Nephron progenitor cell (in vitro differentiated cells): ENCODE data around the gene ENPP7.
A peak's percentile ranks its signal among the peaks of the same experiment; 100 is the strongest.

Experiments
- DNase-seq: peaks from one replicate; pipeline ENCODE4 v3.0.0; 2021
- H3K27ac Mint-ChIP-seq: 2 replicates; pipeline ENCODE4 v1.8.0; 2021; ENCODE audit warnings: mild to moderate bottlenecking, moderate library complexity, mixed read lengths
- H3K27me3 Mint-ChIP-seq: 2 replicates; pipeline ENCODE4 v1.8.0; 2021; ENCODE audit warnings: mild to moderate bottlenecking, low read depth, mixed read lengths; ENCODE audit not compliant: poor library complexity
- H3K36me3 Mint-ChIP-seq: 2 replicates; pipeline ENCODE4 v1.8.0; 2021; ENCODE audit warnings: low read depth, mixed read lengths
- H3K4me1 Mint-ChIP-seq: 2 replicates; pipeline ENCODE4 v1.8.0; 2021; ENCODE audit warnings: mixed read lengths
- H3K4me3 Mint-ChIP-seq: 2 replicates; pipeline ENCODE4 v1.8.0; 2021; ENCODE audit warnings: mild to moderate bottlenecking, moderate library complexity, mixed read lengths
- H3K9me3 Mint-ChIP-seq: 2 replicates; pipeline ENCODE4 v1.8.0; 2021; ENCODE audit warnings: mild to moderate bottlenecking, moderate library complexity, mixed read lengths
- TF ChIP-seq, protein P1 (sequence below): fragments of 200-600 bp; sonication (generic); IDR thresholded peaks from 2 replicates; pipeline ENCODE4 v1.5.0; 2021; ENCODE audit warnings: antibody characterized with exemption

The ENPP7 gene

DNA sequence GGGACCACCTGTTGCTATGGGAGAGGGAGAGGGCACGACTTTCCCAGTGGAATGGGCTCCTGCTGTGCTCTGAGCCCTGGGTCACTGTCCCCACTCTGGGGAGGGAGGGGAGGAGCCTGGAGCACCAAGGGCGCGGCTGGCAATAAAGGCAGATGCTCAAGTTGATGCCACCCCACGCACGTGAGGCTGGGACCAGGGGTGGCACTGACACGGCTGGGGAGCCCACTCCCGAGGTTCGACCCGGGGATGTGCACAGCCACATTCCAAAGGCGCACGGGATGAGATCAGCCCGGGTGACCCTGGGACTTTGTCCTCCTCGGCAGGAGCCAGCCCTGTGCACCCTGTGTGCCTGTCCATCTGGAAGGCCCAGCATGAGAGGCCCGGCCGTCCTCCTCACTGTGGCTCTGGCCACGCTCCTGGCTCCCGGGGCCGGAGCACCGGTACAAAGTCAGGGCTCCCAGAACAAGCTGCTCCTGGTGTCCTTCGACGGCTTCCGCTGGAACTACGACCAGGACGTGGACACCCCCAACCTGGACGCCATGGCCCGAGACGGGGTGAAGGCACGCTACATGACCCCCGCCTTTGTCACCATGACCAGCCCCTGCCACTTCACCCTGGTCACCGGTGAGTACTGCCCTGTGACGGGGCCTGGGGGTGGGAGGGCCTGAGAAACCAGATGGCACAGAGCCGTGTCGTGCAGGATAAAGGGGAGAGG is at the start of gene ENPP7:
Gene ENPP7 (plus strand): TSS at position 175 of the 715 bp plus-strand sequence. CDS start 197 bp downstream, at position 372.
- TF ChIP-seq, protein P1, sequence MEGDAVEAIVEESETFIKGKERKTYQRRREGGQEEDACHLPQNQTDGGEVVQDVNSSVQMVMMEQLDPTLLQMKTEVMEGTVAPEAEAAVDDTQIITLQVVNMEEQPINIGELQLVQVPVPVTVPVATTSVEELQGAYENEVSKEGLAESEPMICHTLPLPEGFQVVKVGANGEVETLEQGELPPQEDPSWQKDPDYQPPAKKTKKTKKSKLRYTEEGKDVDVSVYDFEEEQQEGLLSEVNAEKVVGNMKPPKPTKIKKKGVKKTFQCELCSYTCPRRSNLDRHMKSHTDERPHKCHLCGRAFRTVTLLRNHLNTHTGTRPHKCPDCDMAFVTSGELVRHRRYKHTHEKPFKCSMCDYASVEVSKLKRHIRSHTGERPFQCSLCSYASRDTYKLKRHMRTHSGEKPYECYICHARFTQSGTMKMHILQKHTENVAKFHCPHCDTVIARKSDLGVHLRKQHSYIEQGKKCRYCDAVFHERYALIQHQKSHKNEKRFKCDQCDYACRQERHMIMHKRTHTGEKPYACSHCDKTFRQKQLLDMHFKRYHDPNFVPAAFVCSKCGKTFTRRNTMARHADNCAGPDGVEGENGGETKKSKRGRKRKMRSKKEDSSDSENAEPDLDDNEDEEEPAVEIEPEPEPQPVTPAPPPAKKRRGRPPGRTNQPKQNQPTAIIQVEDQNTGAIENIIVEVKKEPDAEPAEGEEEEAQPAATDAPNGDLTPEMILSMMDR = no peak
- peaks cover 6% of the 10 kb centered on the region for H3K27me3 Mint-ChIP-seq
- H3K36me3 Mint-ChIP-seq = no peaks in the 10 kb centered on the region
- H3K4me1 Mint-ChIP-seq = peaks cover 41% of the 10 kb centered on the region
- no peak for DNase-seq
- no peak within 1 kb of the TSS for H3K4me3 Mint-ChIP-seq
- H3K27ac Mint-ChIP-seq = no peak within 1 kb of the TSS
- no peaks in the 10 kb centered on the region for H3K9me3 Mint-ChIP-seq

DNA sequence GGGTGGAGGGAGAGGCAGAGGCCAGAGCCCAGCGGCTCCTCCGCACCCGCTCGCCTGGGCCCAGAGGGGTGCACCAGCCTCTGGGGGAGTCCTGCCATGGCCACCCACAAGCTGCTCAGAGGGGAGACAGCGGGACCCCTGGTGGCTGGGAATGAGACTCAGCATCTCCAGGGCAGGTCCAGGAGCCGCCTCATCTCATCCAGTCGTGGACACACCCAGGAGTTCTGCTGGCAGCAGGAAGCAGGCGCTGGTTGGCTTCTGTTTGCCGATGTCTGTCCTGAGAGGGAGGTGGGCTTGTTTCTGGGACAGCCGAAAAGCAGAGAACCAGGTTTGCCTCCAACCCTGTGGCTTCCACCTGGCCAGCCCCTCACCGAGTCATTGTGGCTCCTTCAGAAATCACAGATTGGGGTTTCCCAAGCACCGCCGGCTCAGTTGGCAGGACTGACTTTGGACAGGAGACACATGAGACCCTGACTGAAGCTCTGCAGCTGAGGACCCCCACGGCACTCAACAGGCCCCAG is 49.6 kb upstream of the ENPP7 start:
- Mint-ChIP-seq H3K27ac (no peak overlapping the region), H3K27me3 (peaks cover 18% of the 10 kb centered on the region), H3K4me3 (no peak overlapping the region), H3K9me3 (no peaks in the 10 kb centered on the region), H3K4me1 (peaks cover 8% of the 10 kb centered on the region), H3K36me3 (no peaks in the 10 kb centered on the region)
- no peak for DNase-seq
- TF ChIP-seq, protein P1 = no peak

DNA sequence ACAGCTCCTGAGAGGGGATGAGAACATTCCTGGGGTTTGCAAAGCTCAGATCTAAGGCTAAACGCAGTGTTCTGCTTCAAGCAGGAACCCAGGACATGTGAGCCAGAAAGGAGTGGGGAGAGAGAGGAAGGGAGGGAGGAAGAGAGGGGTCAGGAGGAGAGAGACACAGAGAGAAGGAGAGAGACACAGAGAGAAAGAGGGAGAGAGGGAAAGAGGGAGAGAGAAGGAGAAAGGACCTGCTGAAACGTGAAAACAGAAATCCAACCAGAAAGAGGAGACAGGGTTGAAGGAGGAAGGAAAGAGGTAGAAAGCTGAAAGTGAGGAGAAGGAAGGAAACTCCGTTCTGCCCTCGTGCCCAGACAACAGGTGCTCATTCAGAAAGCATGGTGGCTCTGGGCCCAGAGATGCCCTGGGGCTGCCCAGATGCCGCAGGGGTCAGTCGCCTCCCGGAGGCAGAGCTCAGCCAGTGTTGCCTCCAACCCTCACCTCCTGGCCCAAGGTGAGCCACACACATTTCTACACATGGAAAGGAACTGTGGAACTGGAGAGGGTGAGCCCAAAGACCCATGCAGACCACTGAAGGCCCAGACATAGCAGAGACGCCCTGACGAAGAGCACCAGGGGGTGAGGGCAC is 49.0 kb upstream of the ENPP7 start:
- DNase-seq = no peak
- Mint-ChIP-seq H3K4me1 (peaks cover 8% of the 10 kb centered on the region), H3K9me3 (no peaks in the 10 kb centered on the region), H3K4me3 (no peak overlapping the region), H3K27ac (no peak overlapping the region), H3K36me3 (no peaks in the 10 kb centered on the region), H3K27me3 (peaks cover 12% of the 10 kb centered on the region)
- TF ChIP-seq, protein P1 = no peak

GRCh38 chr17:79683365-79683764 is 47.4 kb upstream of the ENPP7 start:
- Mint-ChIP-seq H3K4me1 (peaks cover 8% of the 10 kb centered on the region), H3K27me3 (peaks cover 13% of the 10 kb centered on the region), H3K9me3 (no peaks in the 10 kb centered on the region), H3K4me3 (no peak overlapping the region), H3K36me3 (no peaks in the 10 kb centered on the region), H3K27ac (no peak overlapping the region)
- TF ChIP-seq, protein P1 = no peak
- no peak for DNase-seq

DNA sequence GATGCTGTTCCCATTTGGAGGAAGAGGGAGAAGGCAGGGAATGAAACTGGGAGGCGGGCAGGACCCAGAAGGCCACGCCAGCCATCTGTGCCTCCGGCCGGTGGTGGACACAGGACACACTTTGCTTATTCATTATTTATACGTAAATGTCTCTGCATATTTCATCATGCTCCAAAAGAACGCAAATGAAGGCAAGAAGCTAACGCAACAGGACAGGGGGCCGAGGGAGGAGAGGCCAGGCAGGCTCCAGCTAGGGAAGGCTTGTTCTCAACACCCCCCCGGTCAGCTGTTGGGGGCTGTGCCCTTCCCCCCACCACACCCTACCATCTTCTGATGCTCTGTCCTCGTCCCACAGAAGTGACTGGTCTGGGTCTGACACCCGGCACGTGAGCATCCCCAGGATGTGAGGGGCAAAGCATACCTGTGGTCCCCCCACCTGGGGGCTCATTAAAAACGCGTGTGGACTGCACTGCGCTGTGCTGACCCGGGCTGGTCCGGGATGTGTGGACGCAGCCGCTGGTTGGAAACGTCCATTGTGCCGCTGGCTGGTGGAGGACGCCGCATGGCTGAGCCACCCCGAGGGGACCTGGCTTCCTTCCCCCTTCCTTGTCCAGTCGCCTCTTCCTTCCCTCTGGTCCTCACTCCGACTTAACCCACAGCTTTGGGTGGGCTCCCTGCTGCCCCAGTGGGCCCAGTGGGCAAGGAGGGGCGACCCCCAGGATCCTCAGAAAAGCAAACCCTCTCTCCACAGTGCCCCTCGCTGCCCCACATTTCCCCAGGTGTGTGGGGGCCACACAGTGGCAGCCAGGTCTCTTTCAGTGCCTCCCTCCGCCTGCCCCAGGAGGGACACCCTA is 46.4 kb upstream of the ENPP7 start:
- H3K9me3 Mint-ChIP-seq = no peaks in the 10 kb centered on the region
- H3K4me1 Mint-ChIP-seq = peaks cover 8% of the 10 kb centered on the region
- peak overlapping the region; percentile 14 for H3K27ac Mint-ChIP-seq
- H3K36me3 Mint-ChIP-seq = no peaks in the 10 kb centered on the region
- no peak for DNase-seq
- TF ChIP-seq, protein P1 = no peak
- peaks cover 19% of the 10 kb centered on the region for H3K27me3 Mint-ChIP-seq
- no peak overlapping the region for H3K4me3 Mint-ChIP-seq
